Smooth muscle cell of bladder (primary cell): ENCODE data around the gene OR2J3. TPM values are rescaled to one million over a fixed set of nuclear protein-coding genes. Genes with fewer than 3 reads are reported as not detected.

Experiments used
- total RNA-seq: library from RNA; depleted of rRNA; stranded (reverse); fragments of >200 nt; gene quantifications from 2 replicates; pipeline ENCODE4 v1.2.3, GENCODE V29; 2014

OR2J3 gene
- total RNA-seq: not detected in 2 replicates

GRCh38 chr6:29107758-29108157, at the start of gene OR2J3:
OR2J3 (plus strand) TSS chr6:29108058; CDS start chr6:29111891, 3,833 bp downstream.

GRCh38 chr6:29087213-29087612, 20.6 kb upstream of the OR2J3 start, which contains the start of gene OR2B3:
OR2B3 (minus strand) TSS chr6:29087313; CDS start chr6:29087248, 65 bp downstream.

GRCh38 chr6:29099190-29099589, 8.7 kb upstream of the OR2J3 start, which contains the start of gene OR2J1:
OR2J1 (plus strand) TSS chr6:29099490; CDS start chr6:29100943, 1,453 bp downstream.

Other genes with a start within 250 kb of the OR2J3 start
- 44.1 and 51.1 TPM in 2 replicates for gene TRIM27, start 184.1 kb upstream of the OR2J3 start, total RNA-seq
- gene ZNF311, start 102.7 kb upstream of the OR2J3 start, total RNA-seq: 1.9 and 2.1 TPM in 2 replicates
- not detected in 2 replicates for gene OR2W1, start 62.9 kb upstream of the OR2J3 start, total RNA-seq
- not detected in 2 replicates for gene OR2B3, start 20.7 kb upstream of the OR2J3 start, total RNA-seq
- not detected in 2 replicates for gene OR2J1, start 8.6 kb upstream of the OR2J3 start, total RNA-seq
- gene OR2J2, start 62.8 kb downstream of the OR2J3 start, total RNA-seq: not detected in 2 replicates
- gene OR14J1, start 193.6 kb downstream of the OR2J3 start, total RNA-seq: not detected in 2 replicates